ENCODE results near the gene KRT8.
A peak's percentile ranks its signal among the peaks of the same experiment; 100 is the strongest.
"Not testable (repeated sequence)": the region's sequence is repeated elsewhere in the genome, so short reads cannot be mapped to it uniquely, and the experiment has no call there.

The KRT8 gene

GRCh38 chr12:52904509-52905300 is at the start of gene KRT8:
Gene KRT8 (minus strand): TSS chr12:52905076. CDS start chr12:52904981, 95 bp downstream.
- not testable (repeated sequence) for DNase-seq

GRCh38 chr12:52953181-52953841 is 48.4 kb upstream of the KRT8 start:
- DNase-seq, result no peak

DNA sequence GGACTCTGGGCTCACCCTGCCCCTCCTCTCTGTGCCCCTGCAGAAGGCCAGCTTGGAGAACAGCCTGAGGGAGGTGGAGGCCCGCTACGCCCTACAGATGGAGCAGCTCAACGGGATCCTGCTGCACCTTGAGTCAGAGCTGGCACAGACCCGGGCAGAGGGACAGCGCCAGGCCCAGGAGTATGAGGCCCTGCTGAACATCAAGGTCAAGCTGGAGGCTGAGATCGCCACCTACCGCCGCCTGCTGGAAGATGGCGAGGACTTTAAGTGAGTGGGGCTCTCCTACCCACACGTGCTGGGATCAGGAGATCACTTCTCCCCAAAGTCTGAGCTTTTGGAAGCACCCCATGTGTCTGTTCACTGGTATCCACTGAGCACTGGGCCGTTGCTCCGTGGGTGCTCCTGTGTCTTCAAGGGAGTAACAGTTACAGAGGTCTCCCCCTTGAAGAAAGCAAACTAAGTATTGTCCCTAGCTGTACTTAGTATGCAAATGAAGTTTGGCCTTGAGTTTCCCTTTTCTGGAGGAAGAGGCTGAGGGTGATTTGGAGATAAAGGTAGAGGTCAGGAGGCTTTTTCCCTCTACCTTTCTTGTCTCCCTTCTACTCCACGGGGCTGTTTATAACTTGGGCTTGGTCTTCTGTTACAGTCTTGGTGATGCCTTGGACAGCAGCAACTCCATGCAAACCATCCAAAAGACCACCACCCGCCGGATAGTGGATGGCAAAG is 47.4 kb upstream of the KRT8 start:
- DNase-seq, result no peak

- DNase-seq, result no peak
These were observed 46.8 kb upstream of the KRT8 start for GRCh38 chr12:52951640-52952039.

DNA sequence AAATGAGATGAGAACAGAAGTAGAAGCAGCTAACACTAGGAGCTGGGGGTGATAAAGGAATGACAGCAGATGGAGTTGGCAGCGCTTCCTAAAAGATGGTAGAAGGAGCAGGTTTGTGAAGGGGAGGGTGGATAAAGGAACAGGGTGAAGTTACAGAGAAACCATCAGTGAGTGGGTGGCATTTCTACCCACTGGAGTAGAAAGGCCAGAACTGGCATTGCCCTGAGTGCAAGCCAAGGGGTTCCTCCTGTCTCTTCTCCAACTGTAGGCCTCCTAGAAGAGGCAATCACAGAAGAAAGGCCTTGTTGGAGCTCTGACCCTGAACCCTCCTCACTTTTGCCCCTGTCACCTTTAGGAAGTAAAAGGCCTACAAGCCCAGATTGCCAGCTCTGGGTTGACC is 46.2 kb upstream of the KRT8 start:
- no peak for DNase-seq

- DNase-seq, result no peak
These were observed 45.7 kb upstream of the KRT8 start for GRCh38 chr12:52950553-52950952.

GRCh38 chr12:52949413-52950331 is 44.8 kb upstream of the KRT8 start:
- no peak for DNase-seq

- DNase-seq, result no peak
These were observed 43.0 kb upstream of the KRT8 start for GRCh38 chr12:52947738-52948423.

- DNase-seq, result no peak
These were observed 42.1 kb upstream of the KRT8 start for GRCh38 chr12:52946797-52947547.

DNA sequence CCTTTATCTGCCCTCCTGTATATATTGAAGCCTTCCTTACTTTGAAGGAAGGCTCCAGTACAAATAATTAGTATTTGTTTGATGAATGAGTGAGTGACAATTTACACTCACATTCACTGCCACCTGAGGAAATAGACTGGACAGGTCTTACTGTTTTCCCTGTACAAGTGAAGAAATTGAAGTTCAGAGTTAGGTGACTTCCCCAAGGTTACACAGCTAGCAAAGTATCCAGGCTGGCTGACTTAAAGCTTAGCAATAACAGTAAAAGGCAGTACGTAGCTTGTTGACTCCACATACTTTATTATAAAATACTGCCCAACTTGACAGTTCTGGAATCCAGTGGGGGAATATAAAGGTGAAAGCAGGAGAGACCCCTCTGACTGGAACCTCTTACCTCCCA is 41.5 kb upstream of the KRT8 start:
- DNase-seq, result no peak

DNA sequence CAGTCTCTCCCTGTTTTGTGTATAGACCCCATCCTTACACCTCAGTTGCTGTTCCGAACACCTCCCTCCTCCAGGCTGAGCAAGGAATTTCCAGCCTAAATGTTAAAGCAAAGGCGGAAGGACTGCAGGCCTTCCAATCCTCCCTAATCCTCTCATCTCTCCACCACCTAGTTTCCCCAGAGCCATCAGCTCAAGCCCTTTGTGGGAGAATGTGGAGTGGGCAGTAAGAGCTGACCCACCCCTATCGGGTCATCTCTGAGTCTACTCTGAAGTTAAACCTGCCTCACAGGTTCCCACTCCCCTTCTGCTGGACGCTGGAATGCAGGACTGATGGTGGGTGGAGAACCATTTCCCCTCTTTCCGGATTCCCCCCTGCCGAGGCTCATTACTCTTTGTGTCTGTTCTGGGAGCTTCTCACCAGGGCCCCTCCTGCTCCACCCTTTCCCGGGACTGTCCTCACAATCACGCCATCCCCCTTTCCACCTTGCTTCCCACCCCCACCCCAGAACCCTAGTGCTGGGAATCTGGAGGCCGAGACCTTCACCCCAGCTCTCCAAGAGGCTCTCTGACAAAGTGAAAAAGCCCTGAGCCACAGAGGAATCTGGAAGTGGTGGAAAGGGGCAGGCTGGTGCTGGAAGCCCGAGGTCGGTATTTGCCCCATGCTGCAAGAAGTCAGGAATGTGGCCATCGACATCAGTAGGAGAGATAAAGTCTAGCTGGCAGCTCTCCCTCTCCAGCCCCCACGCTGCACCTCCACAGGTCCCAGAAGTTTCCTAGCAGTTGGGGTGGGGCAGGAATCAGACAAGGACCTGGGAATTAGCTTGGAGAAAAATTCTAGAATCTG is 40.7 kb upstream of the KRT8 start:
- DNase-seq, result peak; percentile 11

DNA sequence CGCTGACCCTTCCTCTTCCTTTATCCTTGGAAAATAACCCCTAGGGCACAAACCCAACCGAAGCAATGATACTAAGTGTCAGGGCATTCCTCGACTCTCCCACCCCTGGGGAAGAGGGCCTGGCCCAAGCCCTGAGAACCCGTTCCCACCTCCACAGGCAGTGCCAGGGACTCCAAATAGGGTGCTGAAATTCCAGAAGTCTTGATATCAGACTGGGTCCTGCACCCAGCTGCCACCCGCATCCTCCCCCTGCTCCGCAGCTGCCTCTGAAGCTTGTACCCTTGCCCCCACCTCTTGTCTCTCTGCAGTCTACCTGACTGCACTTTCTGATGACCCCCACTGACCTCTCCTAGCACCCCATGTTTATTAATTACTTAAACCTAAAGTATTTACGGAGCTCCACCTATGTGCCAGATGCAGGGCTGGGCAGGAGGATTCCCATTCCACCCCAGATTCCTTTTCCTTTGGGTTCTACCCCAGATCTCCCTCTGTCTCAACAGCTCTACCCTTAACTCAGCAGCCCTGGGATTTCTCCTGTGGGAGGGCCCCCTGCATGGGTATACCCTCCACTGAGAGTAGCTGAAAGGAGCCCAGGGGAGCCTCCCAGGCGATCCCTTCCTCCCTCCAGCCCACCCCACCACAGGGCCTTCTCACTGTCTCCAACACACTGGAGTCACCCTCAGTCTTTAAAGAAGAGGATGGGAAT is 40.0 kb upstream of the KRT8 start:
- DNase-seq, result no peak

- DNase-seq, result no peak
These were observed 38.0 kb upstream of the KRT8 start for GRCh38 chr12:52942901-52943181.

DNA sequence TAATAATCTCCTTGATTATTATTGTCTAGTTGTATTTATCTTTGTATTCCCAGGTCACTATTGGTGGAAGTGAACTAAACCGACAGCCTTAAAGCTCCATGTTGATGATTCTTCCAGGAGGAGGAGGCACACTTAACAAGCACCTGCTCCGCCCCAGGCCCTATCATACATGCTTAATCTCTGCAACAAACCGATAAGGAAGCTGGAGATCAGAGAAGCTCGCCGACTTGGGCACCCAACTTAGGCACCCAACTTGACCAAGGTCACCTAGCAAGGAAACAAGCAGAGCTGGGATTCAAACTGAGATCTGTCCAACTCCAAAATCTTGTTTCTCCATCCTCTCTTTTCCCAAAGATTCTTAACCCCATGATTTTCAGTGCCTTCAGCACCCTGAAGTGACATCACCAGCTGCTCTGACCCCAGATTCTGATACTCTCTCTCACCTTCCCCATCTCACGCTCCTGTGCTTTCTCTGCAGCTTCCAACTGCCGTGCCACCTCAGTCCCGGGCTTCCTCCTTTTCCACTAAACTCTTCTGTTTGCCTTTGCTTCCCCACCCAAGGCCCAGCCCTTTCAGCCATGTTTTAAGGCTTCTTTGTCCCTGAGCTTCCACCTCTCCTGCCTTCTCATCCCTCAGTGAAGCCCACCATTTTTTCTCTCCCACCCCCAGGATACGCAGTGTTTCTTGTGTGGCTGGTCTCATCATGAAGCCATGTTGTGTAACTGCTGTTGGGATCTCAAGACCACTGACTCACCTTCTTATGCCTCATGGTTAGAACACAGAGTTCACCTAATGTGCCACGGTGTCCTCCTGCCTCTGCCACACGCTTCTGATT is 37.4 kb upstream of the KRT8 start:
- DNase-seq, result no peak

DNA sequence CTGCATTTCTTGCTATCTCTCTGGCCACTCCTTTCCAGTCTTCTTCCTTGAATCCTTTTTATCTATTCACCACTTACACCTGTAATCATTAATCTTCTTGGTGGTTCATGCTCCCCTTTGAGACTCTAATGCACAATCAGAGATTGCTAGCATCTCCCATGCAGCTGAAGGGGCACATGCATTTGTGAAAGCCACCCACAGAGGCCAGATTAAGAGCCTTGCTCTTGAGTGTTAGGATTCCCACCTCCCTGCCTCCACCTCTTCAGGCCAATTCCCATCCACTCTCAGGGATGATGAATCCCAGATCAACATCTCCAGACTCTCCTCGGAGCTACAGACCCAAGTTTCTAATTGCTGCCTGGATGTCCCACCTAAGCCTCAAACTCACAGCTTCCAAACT is 24.7 kb upstream of the KRT8 start:
- no peak for DNase-seq

- no peak for DNase-seq
These were observed 23.1 kb upstream of the KRT8 start for GRCh38 chr12:52927964-52928363.

DNA sequence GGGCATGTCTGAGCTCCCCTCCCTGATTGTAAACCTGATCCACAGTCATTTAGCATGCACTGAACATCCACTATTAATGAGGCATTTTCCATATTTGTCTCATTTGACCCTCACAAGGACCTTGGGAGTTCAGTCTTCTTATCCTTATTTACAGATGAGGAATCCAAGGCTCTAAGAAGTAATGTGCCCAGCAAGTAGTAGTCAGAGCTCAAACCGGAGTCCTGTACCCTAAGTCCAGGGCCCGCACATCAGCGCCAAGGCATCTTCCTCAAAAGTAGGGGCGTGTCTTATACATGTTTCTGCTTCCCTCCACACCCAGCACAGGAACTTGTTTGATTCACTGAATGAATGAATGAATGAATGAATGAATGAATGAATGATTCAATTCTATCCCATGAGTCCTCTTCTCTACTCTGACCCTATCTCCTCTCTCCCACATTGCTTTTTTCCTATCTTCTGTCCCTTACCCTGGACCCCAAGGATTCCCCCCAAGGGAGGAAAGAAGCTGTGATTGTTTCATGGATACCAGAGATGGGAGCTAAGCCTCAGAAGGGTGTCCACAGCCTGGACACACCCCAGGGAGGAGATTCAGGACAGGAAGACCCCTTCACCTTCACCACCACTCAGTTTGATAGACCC is 21.8 kb upstream of the KRT8 start:
- no peak for DNase-seq
